GM21381 (cell line): ENCODE measurements around the gene KCNQ2.

ENCODE experiments used
- ATAC-seq: cut with Tn5 transposase; IDR thresholded peaks from one replicate; pipeline ENCODE4 v1.9.1; 2021; ENCODE audit warnings: mild to moderate bottlenecking, moderate library complexity; ENCODE audit not compliant: unreplicated experiment

KCNQ2 gene

DNA sequence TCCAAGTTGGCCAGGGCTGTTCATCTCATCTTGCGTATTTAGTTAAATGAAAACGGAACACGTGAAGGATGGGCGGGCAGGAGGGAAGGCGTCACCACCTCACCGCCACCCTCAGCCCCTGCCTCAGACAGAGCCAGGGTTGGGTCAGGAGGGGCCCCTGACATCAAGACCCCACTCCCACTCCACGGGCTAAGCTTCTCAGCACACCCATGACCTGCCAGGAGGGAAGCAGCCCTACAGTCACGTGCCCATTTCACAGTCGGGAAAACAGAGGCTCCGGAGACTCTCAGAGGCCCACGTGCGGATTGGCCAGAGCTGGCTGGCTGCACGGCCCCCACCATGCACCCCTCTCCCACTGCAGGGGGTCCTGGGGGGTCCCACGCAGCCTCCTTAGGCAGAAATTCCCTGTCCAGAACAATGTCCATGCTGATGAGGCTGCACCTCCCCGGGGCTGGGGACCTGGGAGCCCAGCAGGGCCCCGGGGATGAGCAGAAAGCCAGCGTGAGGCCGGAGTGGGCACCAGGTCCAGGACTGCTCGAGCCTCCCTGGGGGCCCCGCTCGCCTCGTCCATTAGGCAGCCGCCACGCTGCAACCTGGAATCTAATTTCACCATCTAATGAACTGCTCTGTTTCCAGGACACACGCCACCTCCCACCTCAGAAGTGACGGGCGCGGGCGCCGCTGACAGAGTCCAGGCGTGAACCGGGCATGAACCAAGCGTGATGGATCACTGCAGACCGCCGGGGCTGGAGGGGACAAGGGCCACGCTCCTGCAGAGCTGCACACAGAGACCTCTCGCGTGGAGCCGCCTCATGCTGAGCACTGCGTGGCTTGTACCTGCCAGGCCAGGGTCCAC lies 15.8 kb downstream of the KCNQ2 start:
- no peak for ATAC-seq

DNA sequence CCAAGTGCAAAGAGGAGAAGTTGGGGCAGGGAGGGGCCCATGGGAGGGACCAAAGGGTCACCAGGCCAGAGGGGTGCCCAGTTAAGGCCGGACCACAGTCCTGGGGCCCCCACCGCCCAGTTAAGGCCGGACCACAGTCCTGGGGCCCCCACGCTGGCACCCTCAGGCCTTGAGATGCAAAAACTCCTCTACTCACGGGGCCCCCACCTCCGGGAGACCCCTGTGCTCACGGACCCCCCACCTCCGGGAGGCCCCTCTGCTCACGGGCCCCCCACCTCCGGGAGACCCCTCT lies 16.9 kb downstream of the KCNQ2 start:
- no peak for ATAC-seq

- ATAC-seq = no peak
Observed at GRCh38 chr20:63454731-63455567, 17.5 kb downstream of the KCNQ2 start.

- no peak for ATAC-seq
Observed at GRCh38 chr20:63452821-63453523, 19.5 kb downstream of the KCNQ2 start.

- no peak for ATAC-seq
Observed at GRCh38 chr20:63452341-63452740, 20.1 kb downstream of the KCNQ2 start.

- ATAC-seq = no peak
Observed at GRCh38 chr20:63451821-63452220, 20.6 kb downstream of the KCNQ2 start.

DNA sequence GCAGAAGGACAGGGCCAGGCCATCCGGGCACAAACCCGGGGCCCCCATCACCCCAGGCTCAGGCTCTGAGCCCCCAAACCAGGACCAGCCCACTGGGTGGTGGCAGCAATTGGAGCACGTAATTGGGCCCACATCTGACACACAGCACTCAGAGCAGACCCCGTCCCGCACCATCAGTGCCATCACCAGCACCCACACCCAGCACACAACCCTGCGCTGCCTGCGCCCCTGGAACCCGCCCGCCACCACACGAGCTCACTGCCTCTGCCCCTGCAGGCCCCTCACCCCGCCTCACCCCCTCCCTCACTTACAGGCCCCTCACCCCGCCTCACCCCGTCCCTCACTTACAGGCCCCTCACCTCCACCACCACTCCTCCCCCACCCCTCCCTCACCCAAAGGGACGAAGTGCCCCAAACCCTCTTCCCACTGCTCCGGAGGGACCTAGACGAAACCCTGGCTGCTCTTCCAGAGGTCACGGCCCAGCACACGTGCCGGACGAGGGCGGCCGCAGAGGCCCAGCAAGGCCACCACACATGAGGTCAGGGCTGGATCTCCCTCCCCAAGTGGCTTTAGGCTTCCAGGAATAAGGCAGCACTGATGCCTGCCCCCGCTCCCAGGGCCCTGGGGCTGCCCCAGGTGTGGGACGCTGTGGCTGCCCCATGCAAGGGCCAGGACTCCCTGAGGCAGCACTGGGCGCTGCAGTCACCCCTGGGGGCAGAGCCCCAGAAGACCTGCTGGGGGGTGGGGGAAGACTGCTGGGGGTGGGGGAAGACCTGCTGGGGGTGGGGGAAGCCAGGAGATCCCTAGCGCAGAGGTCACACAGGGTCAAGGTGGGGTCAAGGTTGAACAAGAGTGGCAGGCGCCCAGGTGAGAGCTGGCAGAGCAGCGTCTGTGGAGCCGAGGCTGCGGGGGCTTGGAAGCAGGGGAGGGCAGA lies 22.4 kb downstream of the KCNQ2 start:
- no peak for ATAC-seq

GRCh38 chr20:63449025-63449424 lies 23.4 kb downstream of the KCNQ2 start:
- no peak for ATAC-seq

- no peak for ATAC-seq
Observed at GRCh38 chr20:63448031-63448430, 24.4 kb downstream of the KCNQ2 start.

DNA sequence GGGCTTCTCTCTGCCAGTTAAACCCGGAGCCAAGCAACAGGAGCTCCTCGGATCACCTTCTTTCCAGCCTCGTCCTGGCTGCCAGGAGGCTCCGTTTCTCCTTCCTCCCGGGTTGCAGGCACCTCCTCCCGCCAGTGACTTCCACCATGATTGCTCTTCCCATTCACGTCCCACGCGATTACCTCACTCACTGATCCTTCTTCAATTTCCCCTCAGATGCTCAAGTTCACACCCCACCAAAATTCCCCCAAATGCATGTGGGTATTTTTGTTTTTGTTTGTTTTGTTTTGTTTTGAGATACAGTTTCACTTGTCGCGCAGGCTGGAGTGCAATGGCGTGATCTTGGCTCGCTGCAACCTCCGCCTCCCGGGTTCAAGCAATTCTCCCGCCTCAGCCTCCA lies 25.1 kb downstream of the KCNQ2 start:
- ATAC-seq = no peak

DNA sequence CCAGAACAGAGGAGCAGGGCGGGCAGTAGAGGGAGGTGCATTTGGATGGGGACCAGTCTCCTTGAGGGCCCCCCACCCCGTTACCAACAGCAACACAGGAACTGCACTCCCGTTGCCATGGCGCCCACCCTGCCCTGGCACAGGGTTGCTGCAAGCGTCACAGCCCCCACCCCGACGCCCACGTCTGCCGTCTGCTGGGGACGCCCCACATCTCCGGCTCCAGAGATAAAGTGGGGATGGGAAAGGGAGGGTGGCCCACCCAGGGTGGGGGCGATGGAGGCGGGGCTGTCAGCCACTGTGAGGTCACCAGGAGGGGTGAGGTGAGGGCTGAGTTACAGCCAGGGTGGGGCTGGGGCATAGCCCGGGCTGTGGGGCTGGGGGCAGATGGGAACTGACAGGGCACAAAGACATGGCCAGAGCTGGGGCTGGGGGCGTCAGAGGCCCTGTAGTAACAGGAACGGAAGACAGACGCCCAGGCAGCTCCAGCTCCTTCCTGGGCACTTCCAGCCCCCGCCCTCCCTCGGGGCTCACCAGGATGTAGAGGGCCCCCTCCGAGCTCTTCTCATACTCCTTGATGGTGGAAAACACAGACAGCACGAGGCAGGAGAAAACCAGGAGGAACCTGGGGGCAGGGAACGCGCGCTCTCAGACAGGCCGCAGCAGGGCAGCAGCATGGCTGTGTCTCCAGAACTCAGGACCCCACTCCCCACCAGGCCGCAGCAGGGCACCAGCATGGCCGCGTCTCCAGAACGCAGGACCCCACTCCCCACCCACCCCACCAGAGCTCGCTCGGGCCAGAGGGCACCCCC lies 26.0 kb downstream of the KCNQ2 start:
- no peak for ATAC-seq

- ATAC-seq = no peak
Observed at GRCh38 chr20:63445075-63445734, 27.2 kb downstream of the KCNQ2 start.

- no peak for ATAC-seq
Observed at GRCh38 chr20:63444548-63444947, 27.9 kb downstream of the KCNQ2 start.

DNA sequence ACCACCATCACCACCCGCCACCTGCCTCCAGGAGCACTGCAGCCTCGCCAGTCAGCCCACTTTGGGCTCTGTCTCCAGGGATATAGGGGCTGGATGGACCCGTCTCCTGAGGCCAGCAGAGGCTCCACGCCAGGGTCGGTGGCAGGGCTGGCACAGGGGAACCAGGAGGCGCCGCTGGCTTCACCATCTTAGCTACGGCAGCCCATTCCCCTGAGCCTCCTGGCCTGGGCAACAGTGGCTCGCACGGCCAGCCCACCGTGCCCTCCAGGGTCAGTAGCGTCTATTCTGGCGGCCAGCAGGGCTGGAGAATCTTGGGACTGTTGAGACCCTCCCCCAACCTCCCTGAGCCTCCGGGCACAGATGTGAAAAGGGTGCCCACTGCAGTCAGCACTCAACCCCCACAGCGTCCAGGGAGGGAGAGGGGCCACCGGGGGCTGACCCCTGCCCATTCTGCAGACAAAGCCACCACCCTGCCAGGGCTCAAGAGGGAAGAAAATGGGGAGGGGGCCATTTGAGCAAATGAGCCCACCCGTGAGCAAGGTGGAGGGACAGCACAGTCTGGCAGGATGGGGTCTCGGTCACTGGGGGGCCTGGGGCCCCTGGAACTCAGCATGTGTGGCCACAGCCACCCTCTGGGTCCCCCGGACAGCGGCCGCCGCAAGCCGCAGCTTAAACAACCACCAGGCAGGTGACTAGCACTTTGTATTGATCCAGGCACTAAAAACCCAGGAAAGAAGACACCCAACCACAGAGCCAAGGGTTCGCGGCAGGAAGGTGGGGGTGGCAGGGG lies 28.7 kb downstream of the KCNQ2 start:
- no peak for ATAC-seq

DNA sequence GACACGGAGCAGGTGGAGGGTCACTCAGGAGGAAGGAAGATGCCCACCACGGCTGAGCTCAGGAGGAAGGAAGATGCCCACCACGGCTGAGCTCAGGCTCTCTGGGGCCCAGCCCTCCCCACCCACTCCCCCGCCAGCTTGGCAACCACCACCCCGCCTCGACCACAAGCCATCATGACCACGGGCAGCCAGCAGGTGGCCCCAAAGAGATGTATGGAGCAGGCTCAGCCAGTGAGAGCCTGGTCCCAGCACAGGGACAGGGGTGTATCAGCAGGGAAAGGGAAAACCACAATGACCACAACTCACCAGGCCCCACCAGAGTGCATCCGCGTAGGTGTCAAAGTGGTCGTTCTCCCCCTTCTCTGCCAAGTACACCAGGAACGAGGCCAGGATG lies 30.4 kb downstream of the KCNQ2 start:
- ATAC-seq = no peak

- ATAC-seq = no peak
Observed at GRCh38 chr20:63441136-63442099, 31.0 kb downstream of the KCNQ2 start.

DNA sequence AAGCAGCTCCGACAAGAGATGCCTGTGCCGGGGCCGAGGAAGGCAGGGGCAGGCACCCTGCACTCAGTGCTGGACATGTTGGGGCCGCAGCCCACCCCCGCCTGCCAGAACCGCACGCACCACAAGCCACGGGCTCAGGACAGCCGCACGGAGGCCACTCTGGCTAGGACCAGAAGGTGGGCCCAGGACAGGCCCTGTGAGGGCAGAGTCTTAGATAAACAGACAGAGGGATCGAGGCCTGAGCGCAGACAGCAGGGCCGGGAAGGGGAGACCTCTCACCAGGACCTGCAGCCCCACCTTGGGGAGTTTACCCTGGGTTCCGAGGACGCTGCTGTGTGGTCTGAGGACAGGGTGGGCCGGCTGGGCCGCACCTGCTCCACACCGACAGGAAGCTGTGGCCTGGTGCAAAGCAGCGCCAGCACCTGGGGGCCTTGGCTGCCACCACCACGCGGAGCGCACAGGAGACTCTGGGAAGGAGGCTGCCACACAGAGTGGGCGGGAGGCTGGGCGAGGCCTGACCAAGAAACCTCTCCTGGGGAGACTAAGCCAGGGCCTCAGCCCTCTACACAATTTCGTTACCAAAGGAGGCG lies 32.0 kb downstream of the KCNQ2 start:
- ATAC-seq = no peak
